Retinal pigment epithelial cell (primary cell): ENCODE data around the gene RERE.

Source experiments
- DNase-seq: peaks from one replicate; pipeline ENCODE4 v3.0.0-alpha.2; 2010; ENCODE audit warnings: low read depth
- H3K4me3 ChIP-seq: 2 replicates; pipeline ENCODE4 v1.5.1; 2011; ENCODE audit warnings: mild to moderate bottlenecking, low read length, control low read depth, moderate library complexity
- CTCF ChIP-seq: conservative IDR thresholded peaks from 2 replicates; pipeline ENCODE4 v1.5.1; 2011; ENCODE audit warnings: low read depth, low read length, control low read depth, inconsistent platforms

RERE gene

GRCh38 chr1:8712413-8713231, 104.8 kb downstream of the RERE start:
- DNase-seq = peak; percentile 82
- H3K4me3 ChIP-seq = no peak overlapping the region
- no peak for TF ChIP-seq CTCF

- DNase-seq = no peak
- no peak for TF ChIP-seq CTCF
- H3K4me3 ChIP-seq = peak overlapping the region; percentile 7
Measured at GRCh38 chr1:8711873-8712412, 105.5 kb downstream of the RERE start.

DNA sequence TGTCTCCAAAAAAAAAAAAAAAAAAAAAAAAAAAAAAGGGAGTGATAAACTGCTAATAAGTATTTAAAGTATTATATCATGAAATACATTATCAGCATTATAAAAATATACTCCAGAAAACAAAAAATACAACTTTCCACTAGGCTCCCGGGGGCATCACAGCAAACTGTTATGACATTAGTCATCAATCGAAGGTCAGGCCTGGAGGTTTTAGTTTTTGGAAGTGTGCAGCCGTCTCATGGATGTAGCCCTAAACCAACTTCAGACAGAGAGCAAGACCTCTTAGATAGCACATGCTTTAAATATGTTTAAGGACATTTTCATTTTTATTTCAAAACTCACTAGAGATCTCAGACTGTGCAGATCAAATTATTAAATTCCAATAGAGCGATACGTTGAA, 106.3 kb downstream of the RERE start:
- TF ChIP-seq CTCF = no peak
- DNase-seq = no peak
- no peak overlapping the region for H3K4me3 ChIP-seq

DNA sequence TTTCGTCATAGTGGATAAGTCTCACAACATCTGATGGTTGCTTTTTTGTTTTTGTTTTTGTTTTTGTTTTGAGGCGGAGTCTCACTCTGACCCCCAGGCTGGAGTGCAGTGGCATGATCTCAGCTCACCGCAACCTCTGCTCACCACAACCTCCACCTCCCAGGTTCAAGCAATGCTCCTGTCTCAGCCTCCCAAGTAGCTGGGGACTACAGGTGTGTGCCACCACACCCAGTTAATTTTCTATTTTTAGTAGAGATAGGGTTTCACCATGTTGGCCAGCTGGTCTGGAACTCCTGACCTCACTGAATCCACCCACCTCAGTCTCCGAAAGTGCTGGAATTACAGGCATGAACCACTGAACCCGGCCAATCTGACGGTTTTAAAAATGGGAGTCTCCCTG, 109.2 kb downstream of the RERE start:
- H3K4me3 ChIP-seq = no peak overlapping the region
- no peak for TF ChIP-seq CTCF
- no peak for DNase-seq

- no peak for TF ChIP-seq CTCF
- DNase-seq = peak; percentile 51
Measured at GRCh38 chr1:8706995-8707396, 110.4 kb downstream of the RERE start.

DNA sequence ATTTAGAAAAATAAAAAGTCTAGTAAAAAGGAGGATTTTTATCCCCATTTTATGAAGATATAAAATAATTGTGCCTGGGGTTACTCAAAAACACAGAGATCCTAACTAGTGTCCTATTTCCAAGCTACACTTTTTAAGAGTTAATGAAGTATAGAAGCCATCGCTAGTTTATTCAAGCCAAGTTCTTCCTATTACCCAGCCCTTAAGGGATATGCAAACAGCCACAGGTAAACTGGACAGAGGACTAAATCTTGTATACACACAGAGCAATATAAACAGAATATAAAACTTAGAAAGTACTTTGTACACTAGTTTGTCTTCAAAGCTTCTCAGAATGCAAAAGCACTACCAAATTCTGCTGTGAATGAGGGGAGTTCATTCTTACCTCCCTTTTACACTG, 111.1 kb downstream of the RERE start:
- H3K4me3 ChIP-seq = no peak overlapping the region
- TF ChIP-seq CTCF = no peak
- no peak for DNase-seq

More at GRCh38 chr1:8706995-8707396, 110.4 kb downstream of the RERE start:
- H3K4me3 ChIP-seq = no peak overlapping the region
